ENCODE data around the gene MAPKAP1.

MAPKAP1 gene

GRCh38 chr9:125439434-125440272, 267.4 kb downstream of the MAPKAP1 start:
- no peak for TF ChIP-seq ZNF274 (IDR thresholded peaks at IDR 0.05; ENCODE audit: low read depth, low read length)

GRCh38 chr9:125438506-125439433, 268.2 kb downstream of the MAPKAP1 start:
- TF ChIP-seq ZNF274 (IDR thresholded peaks at IDR 0.05; ENCODE audit: low read depth, low read length): no peak

More at GRCh38 chr9:125439434-125440272, 267.4 kb downstream of the MAPKAP1 start:
- H3K4me3 ChIP-seq (ENCODE audit: low read length): no peak overlapping the region

GRCh38 chr9:125437771-125438221, 269.2 kb downstream of the MAPKAP1 start:
- no peak for TF ChIP-seq ZNF274 (IDR thresholded peaks at IDR 0.05; ENCODE audit: low read depth, low read length)

More at GRCh38 chr9:125438506-125439433, 268.2 kb downstream of the MAPKAP1 start:
- no peak overlapping the region for H3K4me3 ChIP-seq (ENCODE audit: low read length)

GRCh38 chr9:125436613-125437443, 270.2 kb downstream of the MAPKAP1 start:
- no peak for TF ChIP-seq ZNF274 (IDR thresholded peaks at IDR 0.05; ENCODE audit: low read depth, low read length)
- H3K4me3 ChIP-seq (ENCODE audit: low read length): no peak overlapping the region

More at GRCh38 chr9:125437771-125438221, 269.2 kb downstream of the MAPKAP1 start:
- H3K4me3 ChIP-seq (ENCODE audit: low read length): no peak overlapping the region

GRCh38 chr9:125435776-125436612, 271.0 kb downstream of the MAPKAP1 start:
- no peak for TF ChIP-seq ZNF274 (IDR thresholded peaks at IDR 0.05; ENCODE audit: low read depth, low read length)
- H3K4me3 ChIP-seq (ENCODE audit: low read length): no peak overlapping the region

- no peak overlapping the region for H3K4me3 ChIP-seq (ENCODE audit: low read length)
Observed at GRCh38 chr9:125434986-125435775, 271.8 kb downstream of the MAPKAP1 start.

GRCh38 chr9:125433461-125434011, 273.5 kb downstream of the MAPKAP1 start:
- no peak for TF ChIP-seq ZNF274 (IDR thresholded peaks at IDR 0.05; ENCODE audit: low read depth, low read length)
- no peak overlapping the region for H3K4me3 ChIP-seq (ENCODE audit: low read length)

More at GRCh38 chr9:125434986-125435775, 271.8 kb downstream of the MAPKAP1 start:
- TF ChIP-seq ZNF274 (IDR thresholded peaks at IDR 0.05; ENCODE audit: low read depth, low read length): no peak

GRCh38 chr9:125432715-125433385, 274.2 kb downstream of the MAPKAP1 start:
- TF ChIP-seq ZNF274 (IDR thresholded peaks at IDR 0.05; ENCODE audit: low read depth, low read length): no peak

GRCh38 chr9:125431741-125432271, 275.2 kb downstream of the MAPKAP1 start:
- no peak overlapping the region for H3K4me3 ChIP-seq (ENCODE audit: low read length)
- no peak for TF ChIP-seq ZNF274 (IDR thresholded peaks at IDR 0.05; ENCODE audit: low read depth, low read length)

More at GRCh38 chr9:125432715-125433385, 274.2 kb downstream of the MAPKAP1 start:
- no peak overlapping the region for H3K4me3 ChIP-seq (ENCODE audit: low read length)

- no peak for TF ChIP-seq ZNF274 (IDR thresholded peaks at IDR 0.05; ENCODE audit: low read depth, low read length)
- no peak overlapping the region for H3K4me3 ChIP-seq (ENCODE audit: low read length)
Observed at GRCh38 chr9:125431012-125431305, 276.0 kb downstream of the MAPKAP1 start.
